A549 (cell line): Measurements from ENCODE around the gene KCNH8.

Source experiments
- EP300 ChIP-seq, 2 experiments: fragments of >200 bp; sonication (Bioruptor Twin); formaldehyde crosslinking; IDR thresholded peaks; 2 replicates in 1 of 2; 3 replicates in 1 of 2; pipeline ENCODE4 v1.6.1; 2016 to 2017
- FOSB ChIP-seq: fragments of 250-450 bp; sonication (Bioruptor Pico); IDR thresholded peaks from 2 replicates; pipeline ENCODE4 v1.5.0; 2020; ENCODE audit warnings: mild to moderate bottlenecking, moderate library complexity
- HDAC2 ChIP-seq: fragments of 200-600 bp; sonication (generic); IDR thresholded peaks from 2 replicates; pipeline ENCODE4 v1.6.1; 2016
- HEYL ChIP-seq: fragments of 250-450 bp; sonication (Bioruptor Pico); IDR thresholded peaks from 2 replicates; pipeline ENCODE4 v1.8.0; 2021; ENCODE audit warnings: mild to moderate bottlenecking, moderate library complexity
- JUNB ChIP-seq: fragments of >200 bp; sonication (Bioruptor Twin); formaldehyde crosslinking; IDR thresholded peaks from 2 replicates; pipeline ENCODE4 v1.6.1; 2016
- PHF8 ChIP-seq: fragments of 200-600 bp; sonication (generic); IDR thresholded peaks from 2 replicates; pipeline ENCODE4 v1.6.1; 2016; ENCODE audit warnings: low read depth, mild to moderate bottlenecking, antibody characterized with exemption, moderate library complexity, borderline replicate concordance
- POLR2AphosphoS2 ChIP-seq: conservative IDR thresholded peaks from 2 replicates; pipeline ENCODE4 v1.6.1; 2012; ENCODE audit warnings: low read length, improper control_type of control experiment, inconsistent platforms
- RAD21 ChIP-seq, 2 experiments: fragments of >200 bp in 1 of 2; sonication (Bioruptor Twin) in 1 of 2; formaldehyde crosslinking in 1 of 2; IDR thresholded peaks in 1 of 2; conservative IDR thresholded peaks in 1 of 2; 2 replicates in 1 of 2; 3 replicates in 1 of 2; pipeline ENCODE4 v1.6.1; 2012 to 2018; ENCODE audit warnings: inconsistent platforms in 1 of 2
- ZFP36 ChIP-seq: fragments of 450-650 bp; IDR thresholded peaks from 2 replicates; pipeline ENCODE4 v1.6.1; 2014; ENCODE audit warnings: borderline replicate concordance; ENCODE audit not compliant: partially characterized antibody
- TF ChIP-seq, protein P1 (sequence below): fragments of >200 bp; sonication (Bioruptor Twin); formaldehyde crosslinking; IDR thresholded peaks from 3 replicates; pipeline ENCODE4 v1.5.1; 2016

DNA sequence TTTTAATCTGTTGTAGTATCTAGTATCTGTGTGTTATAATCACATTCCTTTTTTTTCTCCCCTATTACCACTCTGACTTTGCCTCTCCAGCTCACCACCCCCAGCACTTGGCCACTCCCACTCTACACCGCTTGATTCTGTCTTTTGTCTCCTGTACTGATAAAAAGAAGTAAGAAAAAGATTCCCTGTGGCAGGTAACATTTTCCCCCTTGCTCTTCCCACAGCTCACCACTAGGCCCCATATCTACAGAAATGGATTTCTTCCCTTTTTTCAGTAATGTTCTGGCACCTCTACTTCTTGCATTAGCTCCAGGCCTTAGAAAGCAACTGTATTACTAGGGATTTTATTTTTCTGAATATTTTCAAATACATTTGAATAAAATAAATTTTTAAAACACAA lies 25.6 kb downstream of the KCNH8 start:
- no peak for TF ChIP-seq HEYL (CRISPR knock-in tag)
- TF ChIP-seq, protein P1, sequence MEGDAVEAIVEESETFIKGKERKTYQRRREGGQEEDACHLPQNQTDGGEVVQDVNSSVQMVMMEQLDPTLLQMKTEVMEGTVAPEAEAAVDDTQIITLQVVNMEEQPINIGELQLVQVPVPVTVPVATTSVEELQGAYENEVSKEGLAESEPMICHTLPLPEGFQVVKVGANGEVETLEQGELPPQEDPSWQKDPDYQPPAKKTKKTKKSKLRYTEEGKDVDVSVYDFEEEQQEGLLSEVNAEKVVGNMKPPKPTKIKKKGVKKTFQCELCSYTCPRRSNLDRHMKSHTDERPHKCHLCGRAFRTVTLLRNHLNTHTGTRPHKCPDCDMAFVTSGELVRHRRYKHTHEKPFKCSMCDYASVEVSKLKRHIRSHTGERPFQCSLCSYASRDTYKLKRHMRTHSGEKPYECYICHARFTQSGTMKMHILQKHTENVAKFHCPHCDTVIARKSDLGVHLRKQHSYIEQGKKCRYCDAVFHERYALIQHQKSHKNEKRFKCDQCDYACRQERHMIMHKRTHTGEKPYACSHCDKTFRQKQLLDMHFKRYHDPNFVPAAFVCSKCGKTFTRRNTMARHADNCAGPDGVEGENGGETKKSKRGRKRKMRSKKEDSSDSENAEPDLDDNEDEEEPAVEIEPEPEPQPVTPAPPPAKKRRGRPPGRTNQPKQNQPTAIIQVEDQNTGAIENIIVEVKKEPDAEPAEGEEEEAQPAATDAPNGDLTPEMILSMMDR = no peak
- TF ChIP-seq EP300 (IDR thresholded peaks at IDR 0.05) = no peak
- TF ChIP-seq FOSB (CRISPR knock-in tag) = no peak
- no peak for TF ChIP-seq POLR2AphosphoS2
- no peak for TF ChIP-seq RAD21 (conservative IDR thresholded peaks at IDR 0.05 in 1 of 2, IDR thresholded peaks at IDR 0.05 in 1 of 2)
- TF ChIP-seq ZFP36 = no peak
- no peak for TF ChIP-seq HDAC2
- TF ChIP-seq JUNB = no peak
- TF ChIP-seq PHF8 = no peak
